HT1080 (cell line): ENCODE data around the gene KLF2. TPM values are rescaled to one million over a fixed set of nuclear protein-coding genes. Genes with fewer than 3 reads are reported as not detected.

Experiments
- DNase-seq: peaks from one replicate; pipeline ENCODE4 v3.0.0-alpha.2; 2015; ENCODE audit warnings: low read depth
- total RNA-seq: library from RNA; depleted of rRNA; stranded (reverse); fragments of >200 nt; shearing (Covaris generic); gene quantifications from 2 replicates; pipeline ENCODE4 v1.2.3, GENCODE V29; 2014; rRNA removed

KLF2 gene
- total RNA-seq, 1 experiment from 2014 or later, result 37.9 TPM

GRCh38 chr19:16375157-16375935, 50.7 kb downstream of the KLF2 start:
- DNase-seq, result no peak

GRCh38 chr19:16375936-16376185, 51.2 kb downstream of the KLF2 start:
- DNase-seq, result no peak

GRCh38 chr19:16376241-16376640, 51.6 kb downstream of the KLF2 start:
- no peak for DNase-seq

GRCh38 chr19:16376649-16377048, 52.0 kb downstream of the KLF2 start:
- DNase-seq, result no peak

- no peak for DNase-seq
Measured at GRCh38 chr19:16377521-16377920, 52.9 kb downstream of the KLF2 start.

Other genes with a start within 250 kb of the KLF2 start
- 473 and 509 TPM in 2 replicates for gene TPM4, start 248.3 kb upstream of the KLF2 start, total RNA-seq
- 59.0 and 79.1 TPM in 2 replicates for gene RAB8A, start 212.9 kb upstream of the KLF2 start, total RNA-seq
- gene HSH2D, start 181.1 kb upstream of the KLF2 start, total RNA-seq, result not detected in 2 replicates
- gene CIB3, start 151.3 kb upstream of the KLF2 start, total RNA-seq, result not detected in 2 replicates
- gene FAM32A, start 139.4 kb upstream of the KLF2 start, total RNA-seq, result 179 TPM in 2 replicates
- 137 and 138 TPM in 2 replicates for gene AP1M1, start 126.9 kb upstream of the KLF2 start, total RNA-seq
- 8.5 and 8.6 TPM in 2 replicates for gene EPS15L1, start 147.1 kb downstream of the KLF2 start, total RNA-seq
- not detected in 2 replicates for gene CALR3, start 171.3 kb downstream of the KLF2 start, total RNA-seq
- 1.4 and 3.1 TPM in 2 replicates for gene C19orf44, start 171.6 kb downstream of the KLF2 start, total RNA-seq
- gene CHERP, start 217.6 kb downstream of the KLF2 start, total RNA-seq, result 6.5 and 9.2 TPM in 2 replicates
- 31.0 and 35.9 TPM in 2 replicates for gene SLC35E1, start 247.6 kb downstream of the KLF2 start, total RNA-seq